HepG2 (cell line): ENCODE measurements around the gene HEXIM1. TPM values are rescaled to one million over a fixed set of nuclear protein-coding genes. Genes with fewer than 3 reads are reported as not detected.

Experiments used
- CHD4 ChIP-seq: fragments of 200-600 bp; sonication (generic); IDR thresholded peaks from 2 replicates; pipeline ENCODE4 v1.7.0; 2017; ENCODE audit warnings: mild to moderate bottlenecking, low read length, borderline replicate concordance
- ERF ChIP-seq: IDR thresholded peaks from 2 replicates; pipeline ENCODE4 v1.6.1; 2018; ENCODE audit warnings: missing biosample characterization, missing genetic modification reagents
- SATB2 ChIP-seq: sonication (generic); formaldehyde crosslinking; IDR thresholded peaks from 2 replicates; pipeline ENCODE4 v1.5.0; 2020; ENCODE audit warnings: missing genetic modification reagents
- SIX1 ChIP-seq: sonication (generic); formaldehyde crosslinking; IDR thresholded peaks from 2 replicates; pipeline ENCODE4 v1.4.0; 2020; ENCODE audit warnings: missing genetic modification reagents, borderline replicate concordance
- TRIM24 ChIP-seq: sonication (generic); formaldehyde crosslinking; IDR thresholded peaks from 2 replicates; pipeline ENCODE4 v1.8.0; 2022; ENCODE audit warnings: mild to moderate bottlenecking, missing genetic modification reagents
- ZMYM3 ChIP-seq: sonication (generic); formaldehyde crosslinking; IDR thresholded peaks from 2 replicates; pipeline ENCODE4 v1.5.1; 2020; ENCODE audit warnings: mild to moderate bottlenecking, missing genetic modification reagents
- ZMYM4 ChIP-seq: sonication (generic); formaldehyde crosslinking; IDR thresholded peaks from 2 replicates; pipeline ENCODE4 v1.8.1; 2023; ENCODE audit warnings: mild to moderate bottlenecking, missing genetic modification reagents
- ZNF235 ChIP-seq: sonication (generic); formaldehyde crosslinking; IDR thresholded peaks from 2 replicates; pipeline ENCODE4 v1.8.1; 2023; ENCODE audit warnings: mild to moderate bottlenecking, missing genetic modification reagents, borderline replicate concordance
- ZNF496 ChIP-seq: sonication (generic); formaldehyde crosslinking; IDR thresholded peaks from 2 replicates; pipeline ENCODE4 v1.8.1; 2023; ENCODE audit warnings: mild to moderate bottlenecking, moderate library complexity, missing genetic modification reagents; ENCODE audit not compliant: insufficient replicate concordance
- ZNF614 ChIP-seq: IDR thresholded peaks from 2 replicates; pipeline ENCODE4 v1.6.1; 2018; ENCODE audit warnings: missing biosample characterization, missing genetic modification reagents, inconsistent platforms, borderline replicate concordance
- polyA plus RNA-seq, 8 experiments: library from polyadenylated mRNA; depleted of rRNA in 3 of 8; stranded (reverse) in 7 of 8; unstranded in 1 of 8; fragments of >200 nt; fragmentation: Illumina TruSeq in 4 of 8; extraction: Trizol in 4 of 8; gene quantifications; 2 replicates each; pipeline versions ENCODE4 v1.2.1 to v1.2.3, GENCODE V29; 2011 to 2016; ENCODE audit warnings: low read depth in 4 of 8, missing spikeins in 1 of 8, mixed read lengths in 1 of 8; ENCODE audit not compliant: insufficient read depth in 1 of 8
- total RNA-seq, 5 experiments: library from RNA; depleted of rRNA; stranded (reverse); fragments of >200 nt; fragmentation: Illumina TruSeq; extraction: Trizol; gene quantifications; 2 replicates each; pipeline ENCODE4 v1.2.3, GENCODE V29; 2016; ENCODE audit warnings: low read depth in 1 of 5
- TF ChIP-seq, protein P1 (sequence below): IDR thresholded peaks from 2 replicates; pipeline ENCODE4 v1.6.1; 2012; ENCODE audit warnings: low read length, improper control_type of control experiment
- TF ChIP-seq, protein P2 (sequence below): sonication (generic); formaldehyde crosslinking; IDR thresholded peaks from 2 replicates; pipeline ENCODE4 v1.5.0; 2020; ENCODE audit warnings: mild to moderate bottlenecking, missing genetic modification reagents, moderate library complexity
- TF ChIP-seq, protein P3 (sequence below): sonication (generic); formaldehyde crosslinking; IDR thresholded peaks from 2 replicates; pipeline ENCODE4 v1.4.0; 2020; ENCODE audit warnings: missing genetic modification reagents, borderline replicate concordance
- TF ChIP-seq, protein P4 (sequence below): sonication (generic); formaldehyde crosslinking; IDR thresholded peaks from 2 replicates; pipeline ENCODE4 v1.9.0; 2022; ENCODE audit warnings: low read depth, missing genetic modification reagents
- TF ChIP-seq, protein P5 (sequence below): sonication (generic); formaldehyde crosslinking; IDR thresholded peaks from 2 replicates; pipeline ENCODE4 v1.4.0; 2020; ENCODE audit warnings: missing genetic modification reagents

Gene HEXIM1
- total and polyA plus RNA-seq, 2 of the 13 experiments (the other 11 are each of a cell fraction or from before 2014, with no cell fraction given) = 10.5 to 16.6 TPM

DNA sequence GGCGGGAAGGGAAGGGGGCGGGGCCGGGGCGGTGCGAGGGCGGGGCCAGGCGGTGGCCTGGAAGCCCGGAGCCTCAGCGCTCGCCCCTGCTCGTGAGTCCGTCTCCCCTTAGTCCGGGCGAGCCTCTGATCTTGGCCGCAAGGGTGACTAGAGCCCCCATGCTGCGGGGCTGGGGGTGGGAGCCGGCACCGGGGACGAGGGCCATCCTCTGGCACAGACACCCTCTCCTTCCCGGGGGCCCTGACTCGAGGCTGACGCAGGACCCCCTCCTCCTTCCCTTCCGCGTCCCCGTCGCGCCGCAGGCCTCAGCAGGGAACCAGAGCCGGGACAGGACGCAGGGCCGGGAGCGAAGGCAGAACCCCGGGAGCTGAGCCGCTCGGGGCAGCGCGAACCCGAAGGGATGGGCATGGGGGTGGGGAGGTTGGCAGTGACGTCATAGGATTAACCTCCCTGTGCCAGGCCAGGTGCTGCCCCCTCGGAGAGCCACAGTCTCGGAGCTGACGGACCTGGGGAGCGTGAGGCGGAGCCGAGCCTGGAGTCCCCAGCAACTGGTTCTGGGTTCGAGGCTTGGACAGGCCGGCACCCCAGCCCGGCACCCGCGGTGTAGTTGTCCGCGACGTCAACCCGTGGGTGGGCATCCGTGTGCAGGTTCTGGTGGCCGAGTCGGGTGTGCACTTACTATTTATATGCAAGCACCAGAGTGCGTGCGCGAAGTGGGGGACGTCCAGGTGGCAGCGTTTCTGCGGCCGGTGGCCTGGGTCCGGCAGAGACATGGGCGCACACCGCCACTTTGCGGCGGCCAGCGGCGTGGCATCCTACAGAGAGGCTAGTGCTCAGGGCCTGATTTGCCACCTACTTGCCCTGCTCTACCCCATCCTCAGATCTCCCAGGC is 15.5 kb upstream of the HEXIM1 start (continued):
- TF ChIP-seq, protein P1, sequence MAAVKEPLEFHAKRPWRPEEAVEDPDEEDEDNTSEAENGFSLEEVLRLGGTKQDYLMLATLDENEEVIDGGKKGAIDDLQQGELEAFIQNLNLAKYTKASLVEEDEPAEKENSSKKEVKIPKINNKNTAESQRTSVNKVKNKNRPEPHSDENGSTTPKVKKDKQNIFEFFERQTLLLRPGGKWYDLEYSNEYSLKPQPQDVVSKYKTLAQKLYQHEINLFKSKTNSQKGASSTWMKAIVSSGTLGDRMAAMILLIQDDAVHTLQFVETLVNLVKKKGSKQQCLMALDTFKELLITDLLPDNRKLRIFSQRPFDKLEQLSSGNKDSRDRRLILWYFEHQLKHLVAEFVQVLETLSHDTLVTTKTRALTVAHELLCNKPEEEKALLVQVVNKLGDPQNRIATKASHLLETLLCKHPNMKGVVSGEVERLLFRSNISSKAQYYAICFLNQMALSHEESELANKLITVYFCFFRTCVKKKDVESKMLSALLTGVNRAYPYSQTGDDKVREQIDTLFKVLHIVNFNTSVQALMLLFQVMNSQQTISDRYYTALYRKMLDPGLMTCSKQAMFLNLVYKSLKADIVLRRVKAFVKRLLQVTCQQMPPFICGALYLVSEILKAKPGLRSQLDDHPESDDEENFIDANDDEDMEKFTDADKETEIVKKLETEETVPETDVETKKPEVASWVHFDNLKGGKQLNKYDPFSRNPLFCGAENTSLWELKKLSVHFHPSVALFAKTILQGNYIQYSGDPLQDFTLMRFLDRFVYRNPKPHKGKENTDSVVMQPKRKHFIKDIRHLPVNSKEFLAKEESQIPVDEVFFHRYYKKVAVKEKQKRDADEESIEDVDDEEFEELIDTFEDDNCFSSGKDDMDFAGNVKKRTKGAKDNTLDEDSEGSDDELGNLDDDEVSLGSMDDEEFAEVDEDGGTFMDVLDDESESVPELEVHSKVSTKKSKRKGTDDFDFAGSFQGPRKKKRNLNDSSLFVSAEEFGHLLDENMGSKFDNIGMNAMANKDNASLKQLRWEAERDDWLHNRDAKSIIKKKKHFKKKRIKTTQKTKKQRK = no peak
- TF ChIP-seq, protein P2, sequence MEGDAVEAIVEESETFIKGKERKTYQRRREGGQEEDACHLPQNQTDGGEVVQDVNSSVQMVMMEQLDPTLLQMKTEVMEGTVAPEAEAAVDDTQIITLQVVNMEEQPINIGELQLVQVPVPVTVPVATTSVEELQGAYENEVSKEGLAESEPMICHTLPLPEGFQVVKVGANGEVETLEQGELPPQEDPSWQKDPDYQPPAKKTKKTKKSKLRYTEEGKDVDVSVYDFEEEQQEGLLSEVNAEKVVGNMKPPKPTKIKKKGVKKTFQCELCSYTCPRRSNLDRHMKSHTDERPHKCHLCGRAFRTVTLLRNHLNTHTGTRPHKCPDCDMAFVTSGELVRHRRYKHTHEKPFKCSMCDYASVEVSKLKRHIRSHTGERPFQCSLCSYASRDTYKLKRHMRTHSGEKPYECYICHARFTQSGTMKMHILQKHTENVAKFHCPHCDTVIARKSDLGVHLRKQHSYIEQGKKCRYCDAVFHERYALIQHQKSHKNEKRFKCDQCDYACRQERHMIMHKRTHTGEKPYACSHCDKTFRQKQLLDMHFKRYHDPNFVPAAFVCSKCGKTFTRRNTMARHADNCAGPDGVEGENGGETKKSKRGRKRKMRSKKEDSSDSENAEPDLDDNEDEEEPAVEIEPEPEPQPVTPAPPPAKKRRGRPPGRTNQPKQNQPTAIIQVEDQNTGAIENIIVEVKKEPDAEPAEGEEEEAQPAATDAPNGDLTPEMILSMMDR (CRISPR knock-in tag) = peak; percentile 91
- TF ChIP-seq SIX1 (CRISPR knock-in tag) = no peak
- TF ChIP-seq SATB2 (CRISPR knock-in tag) = no peak
- TF ChIP-seq, protein P3, sequence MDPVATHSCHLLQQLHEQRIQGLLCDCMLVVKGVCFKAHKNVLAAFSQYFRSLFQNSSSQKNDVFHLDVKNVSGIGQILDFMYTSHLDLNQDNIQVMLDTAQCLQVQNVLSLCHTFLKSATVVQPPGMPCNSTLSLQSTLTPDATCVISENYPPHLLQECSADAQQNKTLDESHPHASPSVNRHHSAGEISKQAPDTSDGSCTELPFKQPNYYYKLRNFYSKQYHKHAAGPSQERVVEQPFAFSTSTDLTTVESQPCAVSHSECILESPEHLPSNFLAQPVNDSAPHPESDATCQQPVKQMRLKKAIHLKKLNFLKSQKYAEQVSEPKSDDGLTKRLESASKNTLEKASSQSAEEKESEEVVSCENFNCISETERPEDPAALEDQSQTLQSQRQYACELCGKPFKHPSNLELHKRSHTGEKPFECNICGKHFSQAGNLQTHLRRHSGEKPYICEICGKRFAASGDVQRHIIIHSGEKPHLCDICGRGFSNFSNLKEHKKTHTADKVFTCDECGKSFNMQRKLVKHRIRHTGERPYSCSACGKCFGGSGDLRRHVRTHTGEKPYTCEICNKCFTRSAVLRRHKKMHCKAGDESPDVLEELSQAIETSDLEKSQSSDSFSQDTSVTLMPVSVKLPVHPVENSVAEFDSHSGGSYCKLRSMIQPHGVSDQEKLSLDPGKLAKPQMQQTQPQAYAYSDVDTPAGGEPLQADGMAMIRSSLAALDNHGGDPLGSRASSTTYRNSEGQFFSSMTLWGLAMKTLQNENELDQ (CRISPR knock-in tag) = no peak
- peak; percentile 11; the same call in 1 of the 2 replicates for TF ChIP-seq ZNF614 (CRISPR knock-in tag)
- TF ChIP-seq, protein P4, sequence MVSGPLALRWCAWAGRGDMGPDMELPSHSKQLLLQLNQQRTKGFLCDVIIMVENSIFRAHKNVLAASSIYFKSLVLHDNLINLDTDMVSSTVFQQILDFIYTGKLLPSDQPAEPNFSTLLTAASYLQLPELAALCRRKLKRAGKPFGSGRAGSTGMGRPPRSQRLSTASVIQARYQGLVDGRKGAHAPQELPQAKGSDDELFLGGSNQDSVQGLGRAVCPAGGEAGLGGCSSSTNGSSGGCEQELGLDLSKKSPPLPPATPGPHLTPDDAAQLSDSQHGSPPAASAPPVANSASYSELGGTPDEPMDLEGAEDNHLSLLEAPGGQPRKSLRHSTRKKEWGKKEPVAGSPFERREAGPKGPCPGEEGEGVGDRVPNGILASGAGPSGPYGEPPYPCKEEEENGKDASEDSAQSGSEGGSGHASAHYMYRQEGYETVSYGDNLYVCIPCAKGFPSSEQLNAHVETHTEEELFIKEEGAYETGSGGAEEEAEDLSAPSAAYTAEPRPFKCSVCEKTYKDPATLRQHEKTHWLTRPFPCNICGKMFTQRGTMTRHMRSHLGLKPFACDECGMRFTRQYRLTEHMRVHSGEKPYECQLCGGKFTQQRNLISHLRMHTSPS (CRISPR knock-in tag) = peak; percentile 88
- peak; percentile 70 for TF ChIP-seq ZMYM4
- no peak for TF ChIP-seq ZNF496 (CRISPR knock-in tag)
- TF ChIP-seq, protein P5, sequence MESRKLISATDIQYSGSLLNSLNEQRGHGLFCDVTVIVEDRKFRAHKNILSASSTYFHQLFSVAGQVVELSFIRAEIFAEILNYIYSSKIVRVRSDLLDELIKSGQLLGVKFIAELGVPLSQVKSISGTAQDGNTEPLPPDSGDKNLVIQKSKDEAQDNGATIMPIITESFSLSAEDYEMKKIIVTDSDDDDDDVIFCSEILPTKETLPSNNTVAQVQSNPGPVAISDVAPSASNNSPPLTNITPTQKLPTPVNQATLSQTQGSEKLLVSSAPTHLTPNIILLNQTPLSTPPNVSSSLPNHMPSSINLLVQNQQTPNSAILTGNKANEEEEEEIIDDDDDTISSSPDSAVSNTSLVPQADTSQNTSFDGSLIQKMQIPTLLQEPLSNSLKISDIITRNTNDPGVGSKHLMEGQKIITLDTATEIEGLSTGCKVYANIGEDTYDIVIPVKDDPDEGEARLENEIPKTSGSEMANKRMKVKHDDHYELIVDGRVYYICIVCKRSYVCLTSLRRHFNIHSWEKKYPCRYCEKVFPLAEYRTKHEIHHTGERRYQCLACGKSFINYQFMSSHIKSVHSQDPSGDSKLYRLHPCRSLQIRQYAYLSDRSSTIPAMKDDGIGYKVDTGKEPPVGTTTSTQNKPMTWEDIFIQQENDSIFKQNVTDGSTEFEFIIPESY (CRISPR knock-in tag) = peak; percentile 88
- no peak for TF ChIP-seq ERF (CRISPR knock-in tag)
- 0 out of 2 replicates have a peak, but pooled peaks have one; percentile 15 for TF ChIP-seq ZNF235 (CRISPR knock-in tag)
- peak; percentile 65 for TF ChIP-seq ZMYM3
- TF ChIP-seq TRIM24 (CRISPR knock-in tag) = 0 out of 2 replicates have a peak, but pooled peaks have one; percentile 54
- TF ChIP-seq CHD4 = no peak; the same call in 1 of the 2 replicates
